Endothelial cell (in vitro differentiated cells): ENCODE results near the gene CCDC138. TPM values are rescaled to one million over a fixed set of nuclear protein-coding genes. Genes with fewer than 3 reads are reported as not detected.

Experiments used
- DNase-seq: peaks from one replicate; pipeline ENCODE4 v3.0.0; 2021; ENCODE audit warnings: low spot score
- H3K27ac Mint-ChIP-seq: one replicate; pipeline ENCODE4 v1.8.0; 2021; ENCODE audit warnings: mixed read lengths, inconsistent platforms; ENCODE audit not compliant: unreplicated experiment
- H3K27me3 Mint-ChIP-seq: one replicate; pipeline ENCODE4 v1.8.0; 2021; ENCODE audit warnings: mild to moderate bottlenecking, moderate library complexity, mixed read lengths, inconsistent platforms; ENCODE audit not compliant: unreplicated experiment
- H3K36me3 Mint-ChIP-seq: one replicate; pipeline ENCODE4 v1.8.0; 2021; ENCODE audit warnings: mild to moderate bottlenecking, low read depth, mixed read lengths, inconsistent platforms; ENCODE audit not compliant: unreplicated experiment
- H3K4me1 Mint-ChIP-seq: one replicate; pipeline ENCODE4 v1.8.0; 2021; ENCODE audit warnings: mild to moderate bottlenecking, mixed read lengths, inconsistent platforms; ENCODE audit not compliant: unreplicated experiment
- H3K4me3 Mint-ChIP-seq: one replicate; pipeline ENCODE4 v1.8.0; 2021; ENCODE audit warnings: mild to moderate bottlenecking, mixed read lengths, inconsistent platforms; ENCODE audit not compliant: unreplicated experiment
- H3K9me3 Mint-ChIP-seq: one replicate; pipeline ENCODE4 v1.8.0; 2021; ENCODE audit warnings: mixed read lengths, inconsistent platforms; ENCODE audit not compliant: unreplicated experiment
- CTCF ChIP-seq: fragments of 200-600 bp; sonication (generic); IDR thresholded peaks from one replicate; pipeline ENCODE4 v1.5.0; 2021; ENCODE audit warnings: antibody characterized with exemption; ENCODE audit not compliant: unreplicated experiment
- total RNA-seq: library from RNA; stranded (reverse); fragmentation: NEBNext Ultra II Directional; extraction: Animal tissue kit (Norgen Biotek cat#: 25700); gene quantifications from one replicate; pipeline ENCODE4 v1.2.1, GENCODE V29; 2021; ENCODE audit not compliant: unreplicated experiment

CCDC138 gene
- total RNA-seq, 1 donor from 2014 or later: 7.6 TPM

- Mint-ChIP-seq H3K27me3 (peaks cover 3% of the 10 kb centered on the region), H3K4me3 (no peak overlapping the region), H3K27ac (no peak overlapping the region), H3K4me1 (no peaks in the 10 kb centered on the region), H3K36me3 (no peaks in the 10 kb centered on the region), H3K9me3 (no peaks in the 10 kb centered on the region)
- DNase-seq: no peak
- TF ChIP-seq CTCF: no peak
These were observed 123.5 kb downstream of the CCDC138 start for GRCh38 chr2:108910011-108910431.

GRCh38 chr2:108910541-108911396 lies 124.2 kb downstream of the CCDC138 start:
- H3K9me3 Mint-ChIP-seq: no peaks in the 10 kb centered on the region
- H3K4me3 Mint-ChIP-seq: no peak overlapping the region
- no peak overlapping the region for H3K27ac Mint-ChIP-seq
- no peaks in the 10 kb centered on the region for H3K36me3 Mint-ChIP-seq
- DNase-seq: no peak
- H3K4me1 Mint-ChIP-seq: no peaks in the 10 kb centered on the region
- no peak for TF ChIP-seq CTCF
- peaks cover 3% of the 10 kb centered on the region for H3K27me3 Mint-ChIP-seq

- Mint-ChIP-seq H3K4me1 (no peaks in the 10 kb centered on the region), H3K27me3 (peaks cover 3% of the 10 kb centered on the region), H3K27ac (no peak overlapping the region), H3K4me3 (no peak overlapping the region), H3K9me3 (no peaks in the 10 kb centered on the region), H3K36me3 (no peaks in the 10 kb centered on the region)
- no peak for TF ChIP-seq CTCF
- no peak for DNase-seq
These were observed 124.8 kb downstream of the CCDC138 start for GRCh38 chr2:108911401-108911800.

- H3K4me3 Mint-ChIP-seq: no peak overlapping the region
- peaks cover 3% of the 10 kb centered on the region for H3K27me3 Mint-ChIP-seq
- H3K4me1 Mint-ChIP-seq: no peaks in the 10 kb centered on the region
- no peak for TF ChIP-seq CTCF
- no peaks in the 10 kb centered on the region for H3K36me3 Mint-ChIP-seq
- no peak for DNase-seq
- H3K27ac Mint-ChIP-seq: no peak overlapping the region
- H3K9me3 Mint-ChIP-seq: no peaks in the 10 kb centered on the region
These were observed 125.4 kb downstream of the CCDC138 start for GRCh38 chr2:108911807-108912628.

- DNase-seq: no peak
- Mint-ChIP-seq H3K27me3 (peaks cover 3% of the 10 kb centered on the region), H3K27ac (no peak overlapping the region), H3K4me3 (no peak overlapping the region), H3K4me1 (no peaks in the 10 kb centered on the region), H3K36me3 (no peaks in the 10 kb centered on the region), H3K9me3 (no peaks in the 10 kb centered on the region)
- TF ChIP-seq CTCF: no peak
These were observed 126.0 kb downstream of the CCDC138 start for GRCh38 chr2:108912629-108912902.
